Endothelial cell of hepatic sinusoid (primary cell): ENCODE results near the gene ICAM3.
"Not testable (repeated sequence)": the region's sequence is repeated elsewhere in the genome, so short reads cannot be mapped to it uniquely, and the experiment has no call there.

Experiments used
- in situ Hi-C: cut with HindIII; loops from 2 replicates; pipeline ENCODE4 v1.10.0; 2017; ENCODE audit warnings: low sequenced_read_pairs

ICAM3 gene

GRCh38 chr19:10346509-10346908, 7.1 kb upstream of the ICAM3 start:
- in situ Hi-C loops, result no loop called here

- in situ Hi-C loops, result no loop called here
Measured at GRCh38 chr19:10344780-10345179, 5.4 kb upstream of the ICAM3 start.

- in situ Hi-C loops, result no loop called here
Measured at GRCh38 chr19:10343495-10343894, 4.1 kb upstream of the ICAM3 start.

GRCh38 chr19:10339977-10340376, 553 bp upstream of the ICAM3 start:
- in situ Hi-C loops, result no loop called here

- in situ Hi-C loops, result no loop called here
Measured at GRCh38 chr19:10338940-10339339, 484 bp downstream of the ICAM3 start.

GRCh38 chr19:10336725-10337124, 2.7 kb downstream of the ICAM3 start:
- in situ Hi-C loops, result not testable (repeated sequence)

- in situ Hi-C loops, result no loop called here
Measured at GRCh38 chr19:10335352-10335985, 4.0 kb downstream of the ICAM3 start.

GRCh38 chr19:10334588-10335351, 4.7 kb downstream of the ICAM3 start:
- in situ Hi-C loops, result no loop called here

GRCh38 chr19:10333758-10334587, 5.5 kb downstream of the ICAM3 start:
- in situ Hi-C loops, result no loop called here

- in situ Hi-C loops, result no loop called here
Measured at GRCh38 chr19:10332965-10333757, 6.3 kb downstream of the ICAM3 start, which contains the start of gene RAVER1. TSS of gene RAVER1 (minus strand) at chr19:10333529. CDS start at chr19:10333507, 22 bp downstream.

GRCh38 chr19:10332158-10332964, 7.1 kb downstream of the ICAM3 start:
- in situ Hi-C loops, result no loop called here

GRCh38 chr19:10329555-10329954, 9.9 kb downstream of the ICAM3 start:
- in situ Hi-C loops, result no loop called here

- in situ Hi-C loops, result no loop called here
Measured at GRCh38 chr19:10328558-10329429, 10.6 kb downstream of the ICAM3 start.

GRCh38 chr19:10327793-10328192, 11.6 kb downstream of the ICAM3 start:
- in situ Hi-C loops, result no loop called here

- in situ Hi-C loops, result no loop called here
Measured at GRCh38 chr19:10325732-10326131, 13.7 kb downstream of the ICAM3 start.

- in situ Hi-C loops, result no loop called here
Measured at GRCh38 chr19:10321874-10322835, 17.3 kb downstream of the ICAM3 start.

GRCh38 chr19:10321417-10321797, 18.0 kb downstream of the ICAM3 start:
- in situ Hi-C loops, result no loop called here
